HG03280 (cell line): ENCODE results near the gene CAVIN2.

Source experiments
- ATAC-seq: cut with Tn5 transposase; IDR thresholded peaks from one replicate; pipeline ENCODE4 v1.9.1; 2021; ENCODE audit warnings: mild to moderate bottlenecking, moderate library complexity; ENCODE audit not compliant: unreplicated experiment

CAVIN2 gene

GRCh38 chr2:191846515-191847476, at the start of gene CAVIN2:
CAVIN2 (minus strand) TSS chr2:191847088; CDS start chr2:191846925, 163 bp downstream.
- no peak for ATAC-seq

- no peak for ATAC-seq
Measured at GRCh38 chr2:191895743-191896142, 48.9 kb upstream of the CAVIN2 start.

- ATAC-seq = no peak
Measured at GRCh38 chr2:191895195-191895594, 48.3 kb upstream of the CAVIN2 start.

- no peak for ATAC-seq
Measured at GRCh38 chr2:191894681-191895147, 47.8 kb upstream of the CAVIN2 start.

- ATAC-seq = no peak
Measured at GRCh38 chr2:191892391-191892790, 45.5 kb upstream of the CAVIN2 start.

GRCh38 chr2:191891656-191892055, 44.8 kb upstream of the CAVIN2 start:
- no peak for ATAC-seq

- no peak for ATAC-seq
Measured at GRCh38 chr2:191889931-191890330, 43.0 kb upstream of the CAVIN2 start.

- ATAC-seq = no peak
Measured at GRCh38 chr2:191888400-191889166, 41.7 kb upstream of the CAVIN2 start.

- no peak for ATAC-seq
Measured at GRCh38 chr2:191885650-191886049, 38.8 kb upstream of the CAVIN2 start.

GRCh38 chr2:191885098-191885497, 38.2 kb upstream of the CAVIN2 start:
- no peak for ATAC-seq

GRCh38 chr2:191881982-191882816, 35.3 kb upstream of the CAVIN2 start:
- no peak for ATAC-seq

GRCh38 chr2:191878548-191879279, 31.8 kb upstream of the CAVIN2 start:
- ATAC-seq = no peak

GRCh38 chr2:191877875-191878274, 31.0 kb upstream of the CAVIN2 start:
- ATAC-seq = no peak

- no peak for ATAC-seq
Measured at GRCh38 chr2:191875859-191876258, 29.0 kb upstream of the CAVIN2 start.

- no peak for ATAC-seq
Measured at GRCh38 chr2:191870744-191871143, 23.9 kb upstream of the CAVIN2 start.

GRCh38 chr2:191869781-191870180, 22.9 kb upstream of the CAVIN2 start:
- no peak for ATAC-seq

GRCh38 chr2:191869178-191869577, 22.3 kb upstream of the CAVIN2 start:
- ATAC-seq = no peak

GRCh38 chr2:191867507-191867847, 20.6 kb upstream of the CAVIN2 start:
- ATAC-seq = no peak

GRCh38 chr2:191866675-191867506, 20.0 kb upstream of the CAVIN2 start:
- no peak for ATAC-seq
